IMR-90 (cell line): Measurements from ENCODE around the gene MYO7B. TPM values are rescaled to one million over a fixed set of nuclear protein-coding genes. Genes with fewer than 3 reads are reported as not detected.
A peak's percentile ranks its signal among the peaks of the same experiment; 100 is the strongest.

Experiments used
- ATAC-seq: fragments of 200-7000 bp; cut with Tn5 transposase; 2 replicates; pipeline ENCODE4 v1.9.1; 2020; ENCODE audit warnings: low read depth, mild to moderate bottlenecking, moderate library complexity
- BruUV-seq: library from RNA; stranded (reverse); fragments of 400-500 nt; replicated peaks from 2 replicates; lab custom pipeline; 2021; lab: Mats Ljungman, UMichigan
- CTCF ChIA-PET: fragments of 300-600 bp; formaldehyde crosslinking; extraction: SDS; loops from one replicate; lab custom pipeline; 2021; ENCODE audit warnings: antibody characterized with exemption; lab: Yijun Ruan, JAX
- POLR2A ChIA-PET: fragments of 300-600 bp; sonication (Branson Sonifier 250); formaldehyde crosslinking; loops from one replicate; lab custom pipeline; 2022; ENCODE audit warnings: antibody characterized with exemption; ENCODE audit not compliant: unreplicated experiment; lab: Charles Lee
- DNase-seq: peaks from one replicate; pipeline ENCODE4 v3.0.0; 2013
- H2AFZ ChIP-seq: replicated peaks from 2 replicates; pipeline ENCODE3; 2013; ENCODE audit warnings: low read length, mild to moderate bottlenecking; ENCODE audit not compliant: poor library complexity
- H2AK5ac ChIP-seq: 2 replicates; pipeline ENCODE4 v1.6.1; 2013; ENCODE audit warnings: low read depth, low read length, inconsistent platforms
- H2AK9ac ChIP-seq: replicated peaks from 2 replicates; pipeline ENCODE3; 2013; ENCODE audit warnings: mild to moderate bottlenecking, low read depth, low read length, moderate library complexity; ENCODE audit not compliant: poor library complexity
- H2BK120ac ChIP-seq: 2 replicates; pipeline ENCODE4 v1.6.1; 2013; ENCODE audit warnings: low read depth, low read length, inconsistent platforms
- H2BK15ac ChIP-seq: 3 replicates; pipeline ENCODE4 v1.6.1; 2013; ENCODE audit warnings: low read depth, low read length, inconsistent platforms
- H2BK20ac ChIP-seq: 2 replicates; pipeline ENCODE4 v1.6.1; 2013; ENCODE audit warnings: low read depth, mild to moderate bottlenecking, inconsistent platforms, low read length, moderate library complexity
- H2BK5ac ChIP-seq: 2 replicates; pipeline ENCODE4 v1.6.1; 2013; ENCODE audit warnings: mild to moderate bottlenecking, low read depth, low read length, inconsistent platforms; ENCODE audit not compliant: poor library complexity, severe bottlenecking
- H3K14ac ChIP-seq: replicated peaks from 2 replicates; pipeline ENCODE4 v1.6.1; 2013; ENCODE audit warnings: low read depth, low read length, inconsistent platforms
- H3K18ac ChIP-seq: 2 replicates; pipeline ENCODE4 v1.6.1; 2013; ENCODE audit warnings: low read depth, low read length, control low read depth
- H3K23ac ChIP-seq: 2 replicates; pipeline ENCODE4 v1.6.1; 2013; ENCODE audit warnings: low read depth, low read length, inconsistent platforms
- H3K27ac ChIP-seq: 2 replicates; pipeline ENCODE4 v1.5.1; 2013; ENCODE audit warnings: mild to moderate bottlenecking, control low read depth, low read length; ENCODE audit not compliant: insufficient read depth
- H3K27me3 ChIP-seq: 2 replicates; pipeline ENCODE4 v1.6.1; 2013; ENCODE audit warnings: low read length; ENCODE audit not compliant: control insufficient read depth, insufficient read depth
- H3K36me3 ChIP-seq: 2 replicates; pipeline ENCODE4 v1.6.1; 2013; ENCODE audit warnings: low read length, mixed read lengths; ENCODE audit not compliant: control insufficient read depth, insufficient read depth
- H3K4ac ChIP-seq: 2 replicates; pipeline ENCODE4 v1.6.1; 2013; ENCODE audit warnings: low read depth, low read length, inconsistent platforms
- H3K4me1 ChIP-seq: 2 replicates; pipeline ENCODE4 v1.6.1; 2013; ENCODE audit warnings: low read length, mixed read lengths; ENCODE audit not compliant: control insufficient read depth, insufficient read depth
- H3K4me2 ChIP-seq: 2 replicates; pipeline ENCODE4 v1.6.1; 2013; ENCODE audit warnings: low read depth, mild to moderate bottlenecking, control low read depth, low read length, moderate library complexity
- H3K4me3 ChIP-seq: 2 replicates; pipeline ENCODE4 v1.5.1; 2013; ENCODE audit warnings: low read depth, mild to moderate bottlenecking, control low read depth, low read length, moderate library complexity; ENCODE audit not compliant: insufficient read depth
- H3K56ac ChIP-seq: 2 replicates; pipeline ENCODE4 v1.6.1; 2013; ENCODE audit warnings: low read length, inconsistent platforms; ENCODE audit not compliant: insufficient read depth; ENCODE audit errors: extremely low read depth
- H3K79me1 ChIP-seq, 2 experiments: 2 replicates each; pipeline ENCODE4 v1.6.1; 2013; ENCODE audit warnings: low read length in 2 of 2, inconsistent platforms in 1 of 2, low read depth in 1 of 2
- H3K9ac ChIP-seq: 2 replicates; pipeline ENCODE4 v1.6.1; 2013; ENCODE audit warnings: low read depth, low read length, control low read depth
- H3K9me1 ChIP-seq: 2 replicates; pipeline ENCODE4 v1.6.1; 2013; ENCODE audit warnings: low read length, inconsistent platforms; ENCODE audit not compliant: insufficient read depth
- H3K9me3 ChIP-seq: 2 replicates; pipeline ENCODE4 v1.6.1; 2013; ENCODE audit warnings: low read length; ENCODE audit not compliant: control insufficient read depth, insufficient read depth
- H4K20me1 ChIP-seq: 2 replicates; pipeline ENCODE4 v1.6.1; 2013; ENCODE audit warnings: low read length, inconsistent platforms; ENCODE audit not compliant: insufficient read depth
- H4K5ac ChIP-seq: 2 replicates; pipeline ENCODE4 v1.6.1; 2013; ENCODE audit warnings: mild to moderate bottlenecking, low read depth, low read length, control low read depth
- H4K8ac ChIP-seq, 2 experiments: 2 replicates each; pipeline ENCODE4 v1.6.1; 2013; ENCODE audit warnings: low read depth in 2 of 2, low read length in 2 of 2, control low read depth in 1 of 2, inconsistent platforms in 1 of 2
- H4K91ac ChIP-seq: 2 replicates; pipeline ENCODE4 v1.6.1; 2013; ENCODE audit warnings: low read depth, low read length, inconsistent platforms; ENCODE audit not compliant: insufficient read depth
- CEBPB ChIP-seq: IDR thresholded peaks from 2 replicates; pipeline ENCODE4 v1.6.1; 2012; ENCODE audit warnings: low read depth, low read length, improper control_type of control experiment
- CTCF ChIP-seq: conservative IDR thresholded peaks from 2 replicates; pipeline ENCODE4 v1.5.1; 2012; ENCODE audit warnings: mild to moderate bottlenecking, low read depth, low read length, improper control_type of control experiment
- ELK1 ChIP-seq: fragments of 150-350 bp; IDR thresholded peaks from 2 replicates; pipeline ENCODE4 v1.6.1; 2016; ENCODE audit warnings: low read depth, mild to moderate bottlenecking, low read length, moderate library complexity, borderline replicate concordance
- MAFK ChIP-seq: IDR thresholded peaks from 2 replicates; pipeline ENCODE4 v1.6.1; 2012; ENCODE audit warnings: low read depth, low read length, improper control_type of control experiment
- MAZ ChIP-seq: IDR thresholded peaks from 2 replicates; pipeline ENCODE4 v1.6.1; 2012; ENCODE audit warnings: low read depth, mild to moderate bottlenecking, low read length, improper control_type of control experiment, moderate library complexity, borderline replicate concordance
- MXI1 ChIP-seq: IDR thresholded peaks from 2 replicates; pipeline ENCODE4 v1.6.1; 2012; ENCODE audit warnings: low read depth, mild to moderate bottlenecking, low read length, moderate library complexity, borderline replicate concordance
- NFE2L2 ChIP-seq: fragments of 150-350 bp; IDR thresholded peaks from 2 replicates; pipeline ENCODE4 v1.6.1; 2016; ENCODE audit warnings: low read depth, mild to moderate bottlenecking, low read length
- POLR2A ChIP-seq: IDR thresholded peaks from 2 replicates; pipeline ENCODE4 v1.6.1; 2012; ENCODE audit warnings: mild to moderate bottlenecking, low read depth, low read length
- RAD21 ChIP-seq: IDR thresholded peaks from 2 replicates; pipeline ENCODE4 v1.6.1; 2012; ENCODE audit warnings: low read length, improper control_type of control experiment
- RFX5 ChIP-seq: IDR thresholded peaks from 2 replicates; pipeline ENCODE4 v1.8.0; 2012; ENCODE audit warnings: low read depth, mild to moderate bottlenecking, low read length, moderate library complexity
- SMC3 ChIP-seq: fragments of 150-350 bp; IDR thresholded peaks from 2 replicates; pipeline ENCODE4 v1.6.1; 2016; ENCODE audit warnings: low read depth, mild to moderate bottlenecking, antibody characterized with exemption, low read length, moderate library complexity
- WGBS, 2 experiments: methylation state at CpG; one replicate each; pipeline versions ENCODE4 v1.1.5 to v1.1.7; 2013; ENCODE audit warnings: missing lambda C conversion rate in 2 of 2; ENCODE audit not compliant: insufficient read length in 1 of 2; ENCODE audit errors: extremely low coverage in 2 of 2; 5-methylcytosine and 5-hydroxymethylcytosine counted together
- dilution Hi-C: fragments of 300-500 bp; cut with HindIII; formaldehyde crosslinking; loops from one replicate; pipeline ENCODE4 v1.14.3; 2018; ENCODE audit warnings: low sequenced_read_pairs; ENCODE audit not compliant: unreplicated experiment
- in situ Hi-C: fragments of 300-500 bp; cut with MboI; formaldehyde crosslinking; loops from 3 replicates; pipeline ENCODE4 v1.14.3; 2019; ENCODE audit warnings: low sequenced_read_pairs, inconsistent platforms, mixed read lengths
- intact Hi-C: fragments of 100-400 bp; cut with micrococcal nuclease; formaldehyde crosslinking; loops from 2 replicates; pipeline ENCODE4 v1.10.0; 2022
- polyA plus RNA-seq, 3 experiments: library from polyadenylated mRNA; depleted of rRNA; stranded (reverse); fragments of >200 nt; gene quantifications; 2 replicates each; pipeline ENCODE4 v1.2.3, GENCODE V29; 2012; ENCODE audit warnings: low replicate concordance in 1 of 3
- total RNA-seq: library from RNA; depleted of rRNA; stranded (reverse); fragments of >200 nt; gene quantifications from 2 replicates; pipeline ENCODE4 v1.2.3, GENCODE V29; 2012

MYO7B gene
- total and polyA plus RNA-seq, 2 of the 4 experiments (the other 2 are of a cell fraction) = 0.18 to 0.46 TPM

- no peak overlapping the region for H4K5ac ChIP-seq
- CTCF ChIA-PET = no interaction called here
- dilution Hi-C loops (no loop called here), intact Hi-C loops (no loop called here), in situ Hi-C loops (no loop called here)
- POLR2A ChIA-PET = no interaction called here
- peak overlapping the region; percentile 38 for H2BK5ac ChIP-seq
- peak overlapping the region; percentile 75 for H2AK5ac ChIP-seq
- peak overlapping the region; percentile 49 for H4K91ac ChIP-seq
- no peaks in the 10 kb centered on the region for H3K36me3 ChIP-seq
- H3K79me1 ChIP-seq = no peaks in the 10 kb centered on the region
- no peak overlapping the region for H3K4me3 ChIP-seq
- peak overlapping the region in 1 of 2 experiments; percentile 48; a peak in 1 of 4 replicates for H4K8ac ChIP-seq
- H2BK20ac ChIP-seq = peak overlapping the region; percentile 82
- no peaks in the 10 kb centered on the region for H4K20me1 ChIP-seq
- ATAC-seq (no peak), DNase-seq (no peak)
- peak overlapping the region; percentile 18 for H2AK9ac ChIP-seq
- H3K4ac ChIP-seq = peak overlapping the region; percentile 64
- no peak overlapping the region for H3K27ac ChIP-seq
- H3K23ac ChIP-seq = no peak overlapping the region
- no peak overlapping the region for H3K9ac ChIP-seq
- H3K9me1 ChIP-seq = peaks cover 6% of the 10 kb centered on the region; the same call in 1 of the 2 replicates
- H2AFZ ChIP-seq = peak overlapping the region; percentile 78
- no peak overlapping the region for H2BK15ac ChIP-seq
- peak overlapping the region; percentile 65 for H2BK120ac ChIP-seq
- H3K14ac ChIP-seq = 0 out of 2 replicates have a peak overlapping the region, but pooled peaks have one; percentile 62
- H3K4me1 ChIP-seq = peaks cover 5% of the 10 kb centered on the region
- no peak overlapping the region for H3K4me2 ChIP-seq
- TF ChIP-seq MAZ (no peak), NFE2L2 (no peak), MXI1 (no peak), MAFK (no peak), CEBPB (no peak), ELK1 (no peak), SMC3 (no peak), CTCF (no peak), RAD21 (no peak), RFX5 (no peak), POLR2A (no peak)
- H3K56ac ChIP-seq = no peak overlapping the region
- H3K18ac ChIP-seq = no peak overlapping the region
- H3K27me3 ChIP-seq = no peaks in the 10 kb centered on the region; the same call in 1 of the 2 replicates
- no peaks in the 10 kb centered on the region for H3K9me3 ChIP-seq
- WGBS, 2 experiments = no CpG with 5 or more reads among the region's 5 CpGs
- no TSS peak for BruUV-seq
These were observed 88.9 kb downstream of the MYO7B start for GRCh38 chr2:127624320-127624755.
